GM21526 (cell line): ENCODE data around the gene OXER1.
"Not testable (repeated sequence)": the region's sequence is repeated elsewhere in the genome, so short reads cannot be mapped to it uniquely, and the experiment has no call there.

Source experiments
- ATAC-seq: cut with Tn5 transposase; IDR thresholded peaks from one replicate; pipeline ENCODE4 v1.9.1; 2021; ENCODE audit warnings: moderate library complexity; ENCODE audit not compliant: unreplicated experiment, low FRiP score

OXER1 gene

DNA sequence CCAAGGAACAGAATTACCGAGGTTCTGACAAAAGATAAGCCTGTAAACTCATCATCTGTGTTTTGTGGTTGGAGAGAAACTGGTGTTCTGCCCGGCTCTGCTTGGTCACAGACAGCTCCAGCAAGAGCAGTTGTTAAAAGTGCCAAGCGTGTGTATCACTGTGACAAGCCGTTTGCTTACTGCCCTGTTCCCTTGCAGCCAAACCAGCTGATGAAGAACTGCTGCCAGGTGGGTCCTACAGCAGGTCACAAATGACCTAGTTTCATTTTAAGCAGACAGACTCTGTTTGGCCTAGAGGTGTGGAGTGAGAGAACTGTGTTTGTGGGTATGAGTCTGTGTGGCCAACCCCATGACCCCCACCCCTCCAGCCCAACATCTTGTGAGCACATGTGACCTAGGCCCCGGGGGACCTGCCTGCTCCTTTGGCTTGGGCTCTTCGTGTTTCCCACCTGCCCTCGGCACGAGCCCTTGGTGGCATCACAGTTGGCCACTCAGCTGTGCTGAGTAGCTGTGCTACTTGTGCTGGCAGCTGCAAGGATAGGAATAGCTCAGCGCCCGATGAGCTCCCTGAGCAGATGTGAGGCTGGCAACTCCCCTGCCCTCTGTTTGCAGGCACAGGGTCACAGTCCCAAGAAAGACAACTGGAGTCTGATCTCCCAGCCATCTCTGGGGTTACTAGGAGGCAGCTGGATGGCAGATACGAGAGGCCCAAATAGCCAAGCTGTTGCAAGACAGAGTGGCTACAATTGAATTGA is 9.7 kb downstream of the OXER1 start:
- no peak for ATAC-seq

GRCh38 chr2:42752816-42753813 is 10.8 kb downstream of the OXER1 start:
- ATAC-seq: no peak

GRCh38 chr2:42752314-42752713 is 11.6 kb downstream of the OXER1 start:
- ATAC-seq: no peak

DNA sequence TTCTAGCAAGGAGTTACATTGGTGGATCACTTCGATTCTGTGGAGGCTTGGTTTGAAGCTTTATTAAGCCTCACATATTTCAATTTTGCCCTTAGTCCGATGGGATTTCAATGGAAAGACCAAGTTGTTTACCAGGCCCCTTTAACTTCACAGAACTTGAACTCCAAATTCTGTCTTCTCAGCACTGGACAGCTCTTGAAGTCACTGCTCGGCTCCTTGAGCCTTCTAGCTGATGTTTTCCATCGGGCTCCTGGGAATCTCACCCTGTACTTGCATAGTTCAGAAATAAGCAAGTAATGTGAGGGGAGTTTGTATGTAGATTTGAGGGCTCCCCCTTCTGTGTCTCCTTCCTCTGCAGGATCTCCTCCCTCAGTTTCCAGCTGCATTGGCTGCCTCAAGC is 15.1 kb downstream of the OXER1 start:
- no peak for ATAC-seq

DNA sequence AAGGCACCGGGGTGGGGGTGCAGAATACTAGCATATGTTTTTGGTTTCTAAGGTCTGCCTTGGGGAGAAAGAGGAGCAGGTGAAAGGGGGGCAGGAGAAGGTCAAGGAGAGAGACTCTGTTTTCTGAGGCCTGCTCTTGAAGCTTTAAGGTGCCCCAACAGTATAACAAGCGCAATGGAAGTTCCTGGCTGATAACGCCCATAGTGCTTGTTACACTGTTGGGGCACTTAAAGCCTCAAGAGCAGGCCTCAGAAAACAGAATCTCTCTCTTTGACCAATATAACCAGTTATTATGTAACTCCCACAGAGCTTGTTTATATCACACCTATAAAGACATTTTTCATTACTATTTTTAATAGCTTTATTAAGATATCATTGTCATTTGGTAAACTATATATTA is 16.5 kb downstream of the OXER1 start:
- no peak for ATAC-seq

DNA sequence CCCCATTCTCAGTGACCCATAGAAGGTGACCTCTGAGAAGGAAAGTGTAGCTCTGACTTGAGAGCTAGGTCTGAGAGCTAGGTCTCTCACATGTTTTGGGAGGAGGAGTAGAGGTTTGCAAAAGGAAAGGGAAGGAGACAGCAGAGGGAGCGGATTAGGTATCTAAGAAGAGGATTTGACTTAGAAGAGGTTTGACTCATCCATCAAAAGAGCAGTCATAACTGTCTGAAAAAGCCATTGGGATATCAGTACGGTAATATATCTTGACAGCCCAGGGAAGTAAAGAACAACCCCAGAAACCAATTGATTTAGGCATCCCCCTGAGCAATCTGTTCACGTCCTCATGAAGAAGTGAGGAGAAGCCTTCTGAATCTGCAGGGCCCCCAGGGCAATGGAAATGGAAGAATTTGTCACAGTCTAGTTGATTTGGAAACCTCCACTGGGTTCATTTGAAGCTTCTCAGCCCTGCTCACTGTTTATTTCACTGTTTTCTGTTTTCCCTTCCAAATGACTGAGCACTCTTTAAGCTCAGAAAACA is 19.3 kb downstream of the OXER1 start:
- no peak for ATAC-seq

DNA sequence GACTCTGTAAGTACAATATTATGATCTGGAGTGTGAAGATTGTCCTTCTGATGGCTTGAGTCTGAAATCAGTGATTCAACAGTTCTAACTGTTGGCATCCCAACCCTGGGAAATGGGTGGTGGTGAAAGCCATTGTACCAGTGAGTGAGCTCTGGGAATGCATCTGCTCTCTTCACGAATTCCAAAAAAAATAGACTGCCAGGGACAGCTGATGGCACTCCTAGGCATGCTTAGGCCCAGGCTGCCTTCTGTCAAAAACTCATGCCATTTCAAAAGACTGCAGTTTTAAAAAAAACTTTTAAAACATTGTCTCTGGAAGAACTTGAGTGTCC is 20.3 kb downstream of the OXER1 start:
- no peak for ATAC-seq

- ATAC-seq: no peak
These were observed 20.9 kb downstream of the OXER1 start for GRCh38 chr2:42742740-42743658.

DNA sequence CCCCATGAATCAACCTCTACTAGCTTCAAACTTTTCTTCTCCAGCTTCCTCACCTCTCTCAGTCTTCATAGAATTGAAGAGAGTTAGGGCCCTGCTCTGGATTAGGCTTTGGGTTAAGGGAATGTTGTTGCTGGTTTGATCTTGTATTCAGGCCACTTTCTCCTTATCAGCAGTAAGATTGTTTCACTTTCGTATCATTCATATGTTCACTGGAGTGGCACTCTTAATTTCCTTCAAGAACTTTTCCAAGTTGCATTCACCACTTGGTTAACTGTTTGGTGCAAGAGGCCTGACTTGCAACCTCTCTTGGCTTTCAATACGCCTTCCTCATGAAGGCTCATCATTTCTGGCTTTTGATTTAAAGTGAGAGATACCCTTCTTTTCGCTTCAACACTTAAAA is 22.8 kb downstream of the OXER1 start:
- no peak for ATAC-seq

DNA sequence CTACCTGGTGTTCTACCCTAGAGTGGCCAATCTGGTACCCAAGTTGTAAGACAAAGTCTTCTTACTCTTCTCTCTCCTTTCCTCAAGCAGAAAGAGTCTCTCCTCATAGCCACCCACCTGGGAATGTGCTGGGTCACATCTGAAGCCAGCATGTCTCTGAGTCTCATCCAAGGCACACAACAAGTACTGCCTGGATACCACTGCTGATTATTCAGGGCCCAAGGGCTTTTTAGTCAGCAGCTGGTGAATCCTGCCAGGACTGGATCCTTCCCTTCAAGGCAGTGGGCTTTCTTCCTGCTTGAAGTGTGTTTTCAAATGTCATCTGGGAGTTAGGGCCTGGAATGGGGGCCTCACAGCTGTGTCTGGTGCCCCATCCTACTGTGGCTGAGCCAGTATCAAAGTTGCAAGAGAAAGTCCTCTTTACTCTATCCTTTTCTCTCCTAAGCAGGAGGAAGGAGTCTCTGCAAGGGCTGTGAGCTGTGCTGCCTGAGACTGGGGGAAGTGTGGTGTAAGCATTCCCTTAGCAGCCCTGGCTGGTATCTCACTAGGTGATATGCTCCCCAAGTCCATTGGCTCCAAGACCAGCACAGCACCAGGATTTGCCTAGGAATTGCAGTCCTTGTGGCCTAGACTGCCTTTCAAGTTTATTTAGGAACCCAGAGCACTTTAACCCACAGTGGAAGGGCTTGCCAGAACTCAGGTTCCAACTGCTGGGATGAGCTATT is 27.2 kb downstream of the OXER1 start:
- ATAC-seq: no peak

DNA sequence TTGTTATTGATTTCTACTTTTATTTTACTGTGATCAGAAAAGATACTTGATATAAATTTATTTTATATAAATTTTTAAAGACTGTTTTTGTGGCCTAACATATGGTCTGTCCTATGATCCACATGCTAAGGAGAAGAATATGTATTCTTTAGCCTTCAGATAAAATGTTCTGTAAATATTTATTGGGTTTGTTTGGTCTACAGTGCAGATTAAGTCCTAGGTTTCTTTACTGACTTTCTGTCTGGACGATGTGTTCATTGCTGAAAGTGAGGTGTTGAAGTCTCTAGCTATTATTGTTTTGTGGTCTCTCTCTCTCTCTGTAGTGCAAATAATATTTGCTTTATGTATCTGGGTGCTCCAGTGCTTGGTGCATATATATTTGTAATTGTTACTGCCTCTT is 30.1 kb downstream of the OXER1 start:
- no peak for ATAC-seq

- ATAC-seq: not testable (repeated sequence)
These were observed 32.6 kb downstream of the OXER1 start for GRCh38 chr2:42731316-42731715.

DNA sequence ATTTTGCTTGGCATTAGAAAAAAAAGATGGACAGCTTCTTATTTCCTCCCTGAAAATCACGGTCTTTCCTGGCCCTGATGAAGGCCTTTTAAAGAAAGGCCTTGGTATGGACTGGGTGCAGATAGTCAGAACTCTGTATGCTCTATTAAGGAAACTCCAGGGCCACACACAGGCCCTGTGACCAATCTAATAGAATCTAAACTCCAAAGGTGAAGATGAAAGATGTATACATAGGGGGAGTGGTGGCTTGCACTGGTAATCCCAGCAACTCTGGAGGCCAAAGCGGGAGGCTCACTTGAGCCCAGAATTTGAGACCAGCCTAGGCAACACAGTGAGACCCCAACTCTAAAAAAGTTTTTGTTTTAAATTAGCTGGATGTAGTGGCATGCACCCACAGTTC is 37.3 kb downstream of the OXER1 start:
- ATAC-seq: no peak

GRCh38 chr2:42725657-42726056 is 38.3 kb downstream of the OXER1 start:
- ATAC-seq: no peak

GRCh38 chr2:42724886-42725285 is 39.0 kb downstream of the OXER1 start:
- ATAC-seq: no peak

DNA sequence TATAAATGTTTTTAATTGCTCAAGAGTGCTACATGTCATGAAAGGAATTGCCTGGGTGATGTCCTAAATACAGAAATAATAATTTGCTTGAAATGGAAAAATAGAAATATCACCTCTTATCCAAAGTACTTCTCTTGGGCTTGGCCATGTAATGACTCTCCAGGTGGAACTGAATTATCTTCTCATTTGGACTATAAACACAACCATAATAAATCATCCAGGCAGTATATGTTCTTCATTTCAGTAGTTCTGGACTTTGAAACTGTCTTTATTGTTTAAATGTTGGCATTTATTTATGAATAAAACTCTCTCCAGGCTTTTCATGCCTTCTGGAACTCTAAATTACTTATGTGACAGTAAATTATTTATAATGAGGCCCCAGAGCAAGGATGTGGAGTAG is 40.5 kb downstream of the OXER1 start:
- ATAC-seq: no peak

DNA sequence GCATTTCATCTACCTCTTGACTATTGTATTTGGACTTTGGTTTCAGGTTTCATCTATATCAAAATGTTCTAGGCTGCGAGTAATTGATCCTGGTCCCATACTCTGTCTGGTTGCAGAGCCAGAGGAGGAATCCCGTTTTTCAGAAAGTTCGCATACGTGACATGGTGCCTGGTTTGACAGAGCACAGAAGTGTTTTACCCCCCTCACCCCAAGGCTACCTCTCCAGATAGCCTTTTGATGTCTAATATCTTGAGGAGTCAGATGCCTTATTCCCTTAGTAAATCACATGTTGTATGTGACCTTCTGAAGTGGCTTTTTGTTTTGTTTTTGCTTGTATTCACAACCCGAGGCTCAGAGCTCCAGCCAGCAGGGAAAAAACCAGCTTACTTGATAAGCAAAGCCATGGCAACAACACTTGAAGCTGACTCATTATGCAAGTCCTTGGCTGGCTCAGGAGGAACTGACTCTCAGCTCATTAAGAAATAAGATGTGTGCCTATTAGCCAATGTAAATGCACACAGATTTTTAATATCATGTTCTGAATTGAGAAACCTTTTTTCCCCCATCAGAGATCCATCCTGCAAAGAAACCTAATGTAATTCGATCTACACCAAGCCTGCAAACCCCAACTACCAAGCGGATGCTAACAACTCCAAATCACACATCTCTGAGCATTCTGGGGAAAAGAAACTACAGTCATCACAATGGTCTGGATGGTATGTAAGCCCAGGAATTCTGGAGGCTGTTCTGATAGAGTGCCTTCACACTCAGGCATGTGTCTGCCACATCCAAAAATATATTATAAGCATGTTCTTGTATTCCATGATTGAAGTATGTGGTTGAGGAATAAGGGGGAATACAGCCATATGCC is 41.4 kb downstream of the OXER1 start:
- ATAC-seq: peak; percentile 91

- ATAC-seq: no peak
These were observed 42.0 kb downstream of the OXER1 start for GRCh38 chr2:42721898-42722297.

DNA sequence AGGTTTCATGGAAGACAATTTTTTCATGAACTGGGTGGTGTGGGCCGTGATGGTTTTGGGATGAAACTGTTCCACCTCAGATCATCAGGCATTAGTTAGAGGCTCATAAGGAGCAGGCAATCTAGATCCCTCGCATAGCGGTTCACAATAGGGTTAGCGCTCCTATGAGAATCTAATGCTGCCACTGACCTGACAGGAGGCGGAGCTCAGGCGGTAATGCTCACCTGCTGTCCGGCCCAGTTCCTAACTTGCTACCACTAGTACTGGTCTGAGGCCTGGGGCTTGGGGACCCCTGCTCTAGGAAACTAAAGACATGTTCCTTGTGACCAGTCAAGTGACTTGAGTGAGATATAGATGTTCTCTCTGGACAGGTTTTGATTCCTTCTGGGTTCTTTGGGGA is 49.2 kb downstream of the OXER1 start:
- ATAC-seq: no peak
